GM12878 (cell line): Measurements from ENCODE around the gene SRPX2. TPM values are rescaled to one million over a fixed set of nuclear protein-coding genes. Genes with fewer than 3 reads are reported as not detected.

Experiments used
- ATAC-seq: fragments of 200-7000 bp; cut with Tn5 transposase; 3 replicates; pipeline ENCODE4 v1.9.1; 2020; ENCODE audit warnings: mild to moderate bottlenecking, moderate library complexity
- BruUV-seq: library from RNA; stranded (reverse); fragments of 400-500 nt; replicated peaks from 2 replicates; lab custom pipeline; 2021; lab: Mats Ljungman, UMichigan
- CTCF ChIA-PET: fragments of 300-600 bp; sonication (Branson Sonifier 250); formaldehyde crosslinking; extraction: SDS; loops from one replicate; lab custom pipeline; 2021; ENCODE audit warnings: inconsistent platforms; lab: Yijun Ruan, JAX
- POLR2A ChIA-PET: fragments of 350-600 bp; formaldehyde crosslinking; extraction: SDS; loops from one replicate; lab custom pipeline; 2021; ENCODE audit warnings: inconsistent platforms; lab: Charles Lee
- RAD21 ChIA-PET: fragments of 300-600 bp; sonication (Branson Sonifier 250); formaldehyde crosslinking; loops from one replicate; lab custom pipeline; 2023; ENCODE audit warnings: antibody characterized with exemption; ENCODE audit not compliant: unreplicated experiment; lab: Charles Lee
- SMC1A ChIA-PET: fragments of 300-600 bp; sonication (Branson Sonifier 250); formaldehyde crosslinking; loops from one replicate; lab custom pipeline; 2023; ENCODE audit not compliant: unreplicated experiment, uncharacterized antibody; lab: Charles Lee
- DNase-seq: peaks from one replicate; pipeline ENCODE4 v3.0.0-alpha.2; 2011; ENCODE audit warnings: low read depth, low spot score
- FAIRE-seq: peaks from 3 replicates; lab custom pipeline; 2011; peaks lifted over from hg19 to GRCh38; lab: Jason Lieb, UNC
- H2AFZ ChIP-seq: 2 replicates; pipeline ENCODE4 v1.6.0; 2011; ENCODE audit warnings: low read depth, low read length, control low read depth; ENCODE audit not compliant: control insufficient read depth
- H3K27ac ChIP-seq: 2 replicates; pipeline ENCODE4 v1.5.1; 2011; ENCODE audit warnings: control low read depth; ENCODE audit not compliant: control insufficient read depth, insufficient read depth
- H3K27me3 ChIP-seq, 2 experiments: replicated peaks in 1 of 2; 2 replicates each; pipeline versions ENCODE4 v1.6.0 to v1.6.1; 2011; ENCODE audit warnings: low read length in 1 of 2; ENCODE audit not compliant: control insufficient read depth in 2 of 2, insufficient read depth in 2 of 2
- H3K36me3 ChIP-seq, 2 experiments: 2 replicates each; pipeline ENCODE4 v1.5.1; 2011; ENCODE audit warnings: low read length in 1 of 2; ENCODE audit not compliant: control insufficient read depth in 2 of 2, insufficient read depth in 2 of 2
- H3K4me1 ChIP-seq: 2 replicates; pipeline ENCODE4 v1.6.1; 2011; ENCODE audit warnings: mild to moderate bottlenecking, low read length, moderate library complexity, mixed read lengths; ENCODE audit not compliant: control insufficient read depth, insufficient read depth
- H3K4me2 ChIP-seq: 2 replicates; pipeline ENCODE4 v1.6.0; 2011; ENCODE audit warnings: control low read depth; ENCODE audit not compliant: control insufficient read depth, insufficient read depth
- H3K4me3 ChIP-seq: fragments of 200-600 bp; sonication (generic); 2 replicates; pipeline ENCODE4 v1.5.1; 2016
- H3K79me2 ChIP-seq: 2 replicates; pipeline ENCODE4 v1.6.0; 2011; ENCODE audit warnings: low read length; ENCODE audit not compliant: control insufficient read depth, insufficient read depth
- H3K9ac ChIP-seq: 2 replicates; pipeline ENCODE4 v1.8.0; 2011; ENCODE audit warnings: low read length, control low read depth, mixed read lengths; ENCODE audit not compliant: control insufficient read depth, insufficient read depth
- H3K9me3 ChIP-seq: replicated peaks from 3 replicates; pipeline ENCODE4 v1.5.1; 2011; ENCODE audit warnings: mild to moderate bottlenecking, low read length; ENCODE audit not compliant: control insufficient read depth, insufficient read depth
- H4K20me1 ChIP-seq: 2 replicates; pipeline ENCODE4 v1.6.0; 2011; ENCODE audit not compliant: control insufficient read depth, insufficient read depth
- CREM ChIP-seq: IDR thresholded peaks from 2 replicates; pipeline ENCODE4 v1.6.1; 2014; ENCODE audit warnings: antibody characterized with exemption, low read depth
- E2F8 ChIP-seq: fragments of 450-650 bp; IDR thresholded peaks from 2 replicates; pipeline ENCODE4 v1.6.1; 2018; ENCODE audit warnings: mild to moderate bottlenecking, low read depth, moderate library complexity; ENCODE audit not compliant: partially characterized antibody
- ELK1 ChIP-seq: IDR thresholded peaks from 2 replicates; pipeline ENCODE4 v1.6.1; 2012; ENCODE audit warnings: low read depth, low read length, improper control_type of control experiment
- GABPA ChIP-seq: IDR thresholded peaks from 2 replicates; pipeline ENCODE4 v1.6.1; 2014; ENCODE audit warnings: antibody characterized with exemption, low read depth, mild to moderate bottlenecking, inconsistent platforms
- KDM1A ChIP-seq: fragments of 200-600 bp; sonication (generic); IDR thresholded peaks from 2 replicates; pipeline ENCODE4 v1.6.1; 2016; ENCODE audit warnings: borderline replicate concordance
- MYC ChIP-seq: IDR thresholded peaks from 2 replicates; pipeline ENCODE4 v1.6.1; 2011; ENCODE audit warnings: mild to moderate bottlenecking, low read length, moderate library complexity, inconsistent platforms; ENCODE audit not compliant: insufficient read depth, insufficient replicate concordance, insufficient read length, severe bottlenecking
- NFXL1 ChIP-seq: fragments of 450-650 bp; IDR thresholded peaks from 2 replicates; pipeline ENCODE4 v1.6.1; 2017; ENCODE audit warnings: antibody characterized with exemption, mild to moderate bottlenecking, borderline replicate concordance
- RCOR1 ChIP-seq: conservative IDR thresholded peaks from 2 replicates; pipeline ENCODE4 v1.6.1; 2012; ENCODE audit warnings: low read depth, low read length, improper control_type of control experiment
- STAT1 ChIP-seq: fragments of 450-650 bp; conservative IDR thresholded peaks from 2 replicates; pipeline ENCODE4 v1.6.1; 2014; ENCODE audit warnings: antibody characterized with exemption, mild to moderate bottlenecking
- ZBTB33 ChIP-seq: fragments of 450-650 bp; IDR thresholded peaks from 2 replicates; pipeline ENCODE4 v1.6.1; 2017; ENCODE audit warnings: mild to moderate bottlenecking
- WGBS: methylation state at CpG from one replicate; pipeline ENCODE4 v1.1.6; 2016; ENCODE audit warnings: low lambda C conversion rate; ENCODE audit not compliant: insufficient replicate concordance, insufficient coverage; ENCODE audit errors: missing lambda C conversion rate; 5-methylcytosine and 5-hydroxymethylcytosine counted together
- in situ Hi-C: fragments of 300-500 bp; cut with MboI; formaldehyde crosslinking; loops from 9 replicates; pipeline ENCODE4 v1.14.3; 2018; ENCODE audit warnings: mixed read lengths
- intact Hi-C: fragments of 100-400 bp; cut with micrococcal nuclease; formaldehyde crosslinking; loops from one replicate; pipeline ENCODE4 v1.14.2; 2022; ENCODE audit not compliant: unreplicated experiment
- polyA plus RNA-seq, 11 experiments: library from polyadenylated mRNA; depleted of rRNA in 4 of 11; unstranded in 6 of 11; stranded (reverse) in 5 of 11; fragments of >200 nt; fragmentation: Nextera tagmentation in 4 of 11; fragmentation: Illumina TruSeq in 1 of 11; extraction: Ambion mirVana in 4 of 11; extraction: Trizol in 1 of 11; gene quantifications; 1 replicate in 1 of 11; 2 replicates in 10 of 11; pipeline versions ENCODE4 v1.2.1 to v1.2.3, GENCODE V29; 2011 to 2016; ENCODE audit warnings: inconsistent platforms in 2 of 11, missing spikeins in 2 of 11, low read depth in 1 of 11
- total RNA-seq, 4 experiments: library from RNA; depleted of rRNA in 3 of 4; stranded (reverse); fragments of >200 nt in 3 of 4; fragmentation: Illumina TruSeq in 1 of 4; extraction: Trizol in 1 of 4; gene quantifications; 2 replicates each; pipeline versions ENCODE4 v1.2.1 to v1.2.3, GENCODE V29; 2013 to 2021

The SRPX2 gene
- total and polyA plus RNA-seq, 10 of the 15 experiments (the other 5 are each of a cell fraction or from before 2014, with no cell fraction given) = not detected

- in situ Hi-C loops (no loop called here), intact Hi-C loops (no loop called here)
- 30% methylated on average over 11 of the region's 11 CpGs for WGBS
- no peaks in the 10 kb centered on the region for H3K9me3 ChIP-seq
- no TSS peak for BruUV-seq
- FAIRE-seq = no peak
- H3K27me3 ChIP-seq = no peaks in the 10 kb centered on the region; a peak in 1 of 4 replicates
- H4K20me1 ChIP-seq = no peaks in the 10 kb centered on the region
- no peak overlapping the region for H3K27ac ChIP-seq
- RAD21 ChIA-PET = no interaction called here
- TF ChIP-seq MYC (no peak), ELK1 (no peak), KDM1A (no peak), NFXL1 (no peak), ZBTB33 (no peak), E2F8 (no peak), RCOR1 (no peak), GABPA (no peak), STAT1 (no peak), CREM (no peak)
- TF ChIP-seq, all 136 proteins: peak for 0
- CTCF ChIA-PET = no interaction called here
- Histone ChIP-seq H3K4me3 (no peak overlapping the region), H2AFZ (no peak overlapping the region), H3K4me2 (no peak overlapping the region), H3K36me3 (no peaks in the 10 kb centered on the region), H3K79me2 (no peaks in the 10 kb centered on the region), H3K9ac (no peak overlapping the region), H3K4me1 (no peaks in the 10 kb centered on the region)
- POLR2A ChIA-PET = interaction anchor here (0.6 kb wide), 1 partner anchor 10 kb away, joined by 3 read pairs; no protein-coding TSS in a partner anchor
- ATAC-seq = no peak
- DNase-seq = no peak
- SMC1A ChIA-PET = interaction anchor here (0.6 kb wide), 1 partner anchor 21 kb away, joined by 4 read pairs; no protein-coding TSS in a partner anchor
Measured at GRCh38 chrX:100643212-100643611, 787 bp upstream of the SRPX2 start.
